Measurements from ENCODE around the gene OSMR. TPM values are rescaled to one million over a fixed set of nuclear protein-coding genes. Genes with fewer than 3 reads are reported as not detected.

The OSMR gene
- 19.9 and 21.0 TPM in 2 replicates for total RNA-seq

GRCh38 chr5:38845526-38846378 is at the start of gene OSMR:
Gene OSMR (plus strand): TSS chr5:38846012. CDS start chr5:38869045, 23,033 bp downstream.

Other genes with a start within 250 kb of the OSMR start
- 8.5 and 9.1 TPM in 2 replicates for gene RICTOR, start 228.4 kb downstream of the OSMR start, total RNA-seq

Measured in bronchus fibroblast of lung (primary cell).